Stimulated activated CD8-positive, alpha-beta memory T cell treated with anti-CD3 and anti-CD28 coated beads, Interleukin-7, amount 100 ng/mL, for 24 hours (primary cell): ENCODE results near the gene NCDN.
A peak's percentile ranks its signal among the peaks of the same experiment; 100 is the strongest.

ENCODE experiments used
- DNase-seq: peaks from one replicate; pipeline ENCODE4 v3.0.0-alpha.2; 2020; ENCODE audit warnings: low read depth

NCDN gene, protein sequence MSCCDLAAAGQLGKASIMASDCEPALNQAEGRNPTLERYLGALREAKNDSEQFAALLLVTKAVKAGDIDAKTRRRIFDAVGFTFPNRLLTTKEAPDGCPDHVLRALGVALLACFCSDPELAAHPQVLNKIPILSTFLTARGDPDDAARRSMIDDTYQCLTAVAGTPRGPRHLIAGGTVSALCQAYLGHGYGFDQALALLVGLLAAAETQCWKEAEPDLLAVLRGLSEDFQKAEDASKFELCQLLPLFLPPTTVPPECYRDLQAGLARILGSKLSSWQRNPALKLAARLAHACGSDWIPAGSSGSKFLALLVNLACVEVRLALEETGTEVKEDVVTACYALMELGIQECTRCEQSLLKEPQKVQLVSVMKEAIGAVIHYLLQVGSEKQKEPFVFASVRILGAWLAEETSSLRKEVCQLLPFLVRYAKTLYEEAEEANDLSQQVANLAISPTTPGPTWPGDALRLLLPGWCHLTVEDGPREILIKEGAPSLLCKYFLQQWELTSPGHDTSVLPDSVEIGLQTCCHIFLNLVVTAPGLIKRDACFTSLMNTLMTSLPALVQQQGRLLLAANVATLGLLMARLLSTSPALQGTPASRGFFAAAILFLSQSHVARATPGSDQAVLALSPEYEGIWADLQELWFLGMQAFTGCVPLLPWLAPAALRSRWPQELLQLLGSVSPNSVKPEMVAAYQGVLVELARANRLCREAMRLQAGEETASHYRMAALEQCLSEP

DNA sequence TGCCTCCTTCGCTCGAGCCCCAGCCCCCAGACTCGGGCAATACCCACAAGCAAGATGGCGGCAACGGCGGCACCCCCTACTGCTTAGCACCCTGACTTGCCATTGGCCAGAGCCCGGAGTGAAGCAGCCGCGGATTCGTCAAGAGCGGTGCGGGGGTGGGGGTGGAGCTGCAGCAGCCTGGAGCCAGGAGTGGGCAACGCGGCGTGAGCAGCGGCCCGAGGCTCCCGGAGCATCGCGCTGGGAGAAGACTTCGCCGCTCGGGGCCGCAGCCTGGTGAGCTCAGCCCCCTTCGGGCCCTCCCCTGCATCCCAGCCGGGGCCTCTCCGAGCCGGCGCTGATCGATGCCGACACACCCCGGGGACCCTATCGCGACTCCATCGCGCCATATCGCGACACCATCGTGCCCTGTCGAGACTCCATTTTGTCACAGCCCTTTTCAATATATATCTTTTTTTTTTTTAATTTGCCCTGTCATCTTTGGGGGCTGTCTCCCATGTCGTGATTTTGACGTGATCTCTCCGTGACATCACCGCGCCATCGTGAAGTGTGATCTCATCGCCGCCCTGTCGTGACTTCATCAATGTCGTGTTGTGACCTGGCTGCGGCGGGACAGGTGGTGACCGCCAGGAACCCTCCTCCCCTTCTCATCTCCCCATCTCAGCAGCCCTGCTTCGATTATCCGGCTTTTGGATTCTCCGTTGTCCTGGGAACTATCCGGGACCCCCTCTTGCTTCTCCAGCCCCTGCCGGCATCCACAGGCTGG, at the start of gene NCDN:
Gene NCDN, plus strand, starts transcription at position 189 of the 763 bp plus-strand sequence. Its CDS starts 392 bp downstream, at position 581.
- DNase-seq: peak; percentile 91

DNA sequence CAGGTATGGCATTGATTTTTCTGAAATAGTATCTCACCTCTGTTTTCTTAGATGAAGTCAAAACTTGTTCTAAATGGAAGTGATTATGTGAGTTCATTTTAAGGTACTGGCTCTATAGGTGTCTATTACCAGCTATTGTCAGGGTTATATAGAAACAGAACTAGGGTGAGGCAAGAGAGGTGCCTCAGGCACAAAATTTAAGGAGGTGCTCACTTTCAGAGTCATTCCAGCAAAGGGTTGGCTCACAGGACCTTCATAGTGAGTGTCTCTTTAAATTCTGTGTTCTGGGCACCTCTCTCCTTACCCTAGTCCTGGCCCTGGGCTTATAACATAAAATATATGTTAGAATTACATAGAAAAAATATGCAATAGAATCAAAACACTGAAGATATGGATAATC, 49.7 kb upstream of the NCDN start:
- DNase-seq: no peak

DNA sequence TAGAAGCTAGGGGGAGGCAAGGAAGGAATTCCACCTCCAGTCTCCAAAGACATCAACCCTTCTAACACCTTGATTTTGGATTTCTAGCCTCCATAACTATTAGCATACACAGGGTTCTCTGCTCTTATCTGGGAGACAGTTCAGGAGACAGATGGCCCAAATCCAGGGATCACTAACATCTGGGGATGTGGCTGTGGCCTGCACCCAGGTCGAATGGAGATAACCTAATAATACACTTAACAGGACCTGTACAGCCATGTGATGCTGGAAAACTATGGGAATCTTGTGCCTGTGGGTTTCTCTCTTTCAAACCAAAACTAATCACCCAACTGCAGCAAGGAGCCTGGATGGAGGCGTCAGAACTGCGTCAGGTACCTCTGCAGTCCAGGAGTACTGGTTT, 48.0 kb upstream of the NCDN start:
- DNase-seq: no peak

DNA sequence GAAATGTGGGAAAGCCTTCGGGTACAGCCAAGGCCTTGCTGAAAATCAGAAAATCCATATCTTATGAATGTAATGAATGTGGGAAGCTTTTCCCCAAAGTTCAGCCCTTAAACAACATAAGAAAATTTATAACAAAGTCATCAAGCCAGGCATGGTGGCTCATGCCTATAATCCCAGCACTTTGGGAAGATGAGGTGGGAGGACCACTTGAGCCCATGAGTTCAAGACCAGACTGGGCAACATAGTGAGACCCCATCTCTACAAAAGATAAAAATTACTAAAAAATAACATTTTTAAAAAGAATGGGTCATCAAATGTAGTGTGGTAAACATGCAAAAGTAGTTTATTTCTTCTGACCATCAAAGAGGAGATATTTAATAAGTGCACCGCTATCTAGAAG, 46.3 kb upstream of the NCDN start:
- no peak for DNase-seq

DNA sequence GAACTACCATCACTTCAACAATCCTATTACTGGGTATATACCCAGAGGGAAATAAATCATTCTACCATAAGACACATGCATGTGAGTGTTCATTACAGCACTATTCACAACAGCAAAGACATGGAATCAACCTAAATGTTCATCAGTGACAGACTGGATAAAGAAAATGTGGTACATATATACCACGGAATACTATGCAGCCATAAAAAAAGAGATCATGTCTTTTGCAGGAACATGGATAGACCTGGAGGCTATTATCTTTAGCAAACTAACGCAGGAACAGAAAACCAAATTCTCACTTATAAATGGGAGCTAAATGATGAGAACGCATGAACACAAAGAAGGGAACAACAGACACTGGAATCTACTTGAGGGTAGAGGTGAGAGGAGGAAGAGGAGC, 39.4 kb upstream of the NCDN start:
- no peak for DNase-seq

DNA sequence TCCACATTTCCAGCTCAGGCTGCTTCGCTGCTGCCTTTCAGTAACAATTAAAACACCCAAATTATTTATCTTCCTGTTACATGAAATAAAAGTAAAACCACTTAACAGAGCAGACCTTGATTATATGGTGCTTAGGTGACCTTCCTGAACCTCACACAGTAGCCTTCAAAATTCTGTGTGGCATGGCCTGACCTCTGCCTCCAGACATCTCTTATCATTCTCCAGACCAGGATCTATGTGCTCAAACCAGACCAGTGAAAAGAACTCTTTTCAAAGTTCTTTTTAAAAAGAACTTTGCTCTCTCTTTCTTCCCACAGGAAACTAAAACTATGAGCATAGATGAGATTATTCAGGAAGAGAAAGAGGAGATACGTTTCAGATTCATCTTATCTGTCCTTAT, 38.2 kb upstream of the NCDN start:
- no peak for DNase-seq

DNA sequence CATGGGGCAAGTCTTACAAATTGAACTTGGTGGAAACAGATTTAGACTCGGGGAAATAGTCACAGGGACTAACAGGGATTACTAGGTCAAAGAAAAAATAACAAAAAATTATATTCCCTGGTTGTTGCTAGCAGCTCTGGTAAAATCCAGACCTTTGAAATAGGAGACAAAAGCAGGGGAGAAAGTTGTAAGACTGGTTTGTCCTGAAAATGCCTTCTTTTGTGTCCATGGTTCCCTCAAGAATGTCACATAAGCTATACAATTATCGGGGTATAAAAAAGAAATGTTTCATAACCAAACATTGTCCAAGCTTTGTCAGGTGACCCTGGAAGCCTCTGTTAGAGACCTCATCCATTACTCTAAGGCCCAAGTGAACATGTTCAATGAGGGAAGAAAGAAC, 33.5 kb upstream of the NCDN start:
- DNase-seq: no peak

DNA sequence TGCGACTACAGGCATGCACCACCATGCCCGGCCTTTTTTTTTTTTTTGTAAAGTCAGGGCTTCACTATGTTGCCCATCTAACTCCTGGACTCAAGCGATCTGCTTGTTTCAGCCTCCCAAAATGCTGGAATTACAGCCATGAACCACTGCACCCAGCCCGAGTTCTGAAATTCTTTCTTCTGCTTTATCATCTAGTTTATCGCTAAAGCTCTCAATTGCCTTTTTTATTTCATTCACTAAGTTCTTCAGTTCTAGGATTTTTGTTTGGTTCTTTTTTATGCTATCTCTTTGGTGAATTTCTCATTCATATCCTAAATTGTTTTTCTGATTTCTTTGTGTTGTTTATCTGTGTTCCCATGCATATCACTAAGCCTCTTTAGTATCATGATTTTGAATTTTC, 27.4 kb upstream of the NCDN start:
- DNase-seq: no peak

DNA sequence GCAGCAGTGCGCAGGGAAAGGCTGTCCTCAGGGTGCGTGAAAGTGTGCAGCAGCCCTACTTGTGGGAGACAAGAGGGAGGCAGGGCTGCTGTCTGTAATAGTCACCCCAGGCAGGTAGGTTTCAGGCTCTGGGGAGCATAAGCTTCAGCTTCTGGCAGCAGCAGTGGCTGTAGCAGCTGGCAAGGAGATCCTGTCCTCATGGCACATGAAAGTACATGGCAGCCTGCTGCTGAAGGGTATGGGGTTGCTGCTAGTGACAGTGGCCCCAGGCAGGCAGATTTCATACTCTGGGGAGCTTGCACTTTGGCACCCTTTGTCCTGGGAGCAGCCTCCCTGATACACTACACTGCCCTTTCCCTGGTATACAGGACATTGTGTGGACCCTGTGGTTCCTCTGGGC, 26.7 kb upstream of the NCDN start:
- DNase-seq: no peak

DNA sequence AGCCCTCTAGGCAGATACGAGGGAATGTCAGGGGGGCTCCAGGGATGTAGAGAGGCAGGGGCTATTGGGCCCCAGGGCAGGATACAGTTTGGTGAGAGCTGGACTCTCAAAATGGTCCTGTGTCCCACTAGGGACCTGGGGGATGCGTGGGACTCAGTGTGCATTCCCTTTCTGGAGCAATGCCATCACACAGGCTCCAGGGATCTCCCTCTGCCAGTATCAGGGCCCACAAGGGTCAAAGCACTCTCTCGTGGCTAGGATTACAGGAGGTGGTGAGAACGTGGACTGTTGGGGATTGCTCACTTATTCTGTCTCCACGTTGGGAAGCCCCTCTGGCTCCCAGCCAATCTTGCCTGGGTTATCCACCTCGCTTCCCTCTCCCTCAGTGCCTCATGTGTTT, 26.2 kb upstream of the NCDN start:
- no peak for DNase-seq

DNA sequence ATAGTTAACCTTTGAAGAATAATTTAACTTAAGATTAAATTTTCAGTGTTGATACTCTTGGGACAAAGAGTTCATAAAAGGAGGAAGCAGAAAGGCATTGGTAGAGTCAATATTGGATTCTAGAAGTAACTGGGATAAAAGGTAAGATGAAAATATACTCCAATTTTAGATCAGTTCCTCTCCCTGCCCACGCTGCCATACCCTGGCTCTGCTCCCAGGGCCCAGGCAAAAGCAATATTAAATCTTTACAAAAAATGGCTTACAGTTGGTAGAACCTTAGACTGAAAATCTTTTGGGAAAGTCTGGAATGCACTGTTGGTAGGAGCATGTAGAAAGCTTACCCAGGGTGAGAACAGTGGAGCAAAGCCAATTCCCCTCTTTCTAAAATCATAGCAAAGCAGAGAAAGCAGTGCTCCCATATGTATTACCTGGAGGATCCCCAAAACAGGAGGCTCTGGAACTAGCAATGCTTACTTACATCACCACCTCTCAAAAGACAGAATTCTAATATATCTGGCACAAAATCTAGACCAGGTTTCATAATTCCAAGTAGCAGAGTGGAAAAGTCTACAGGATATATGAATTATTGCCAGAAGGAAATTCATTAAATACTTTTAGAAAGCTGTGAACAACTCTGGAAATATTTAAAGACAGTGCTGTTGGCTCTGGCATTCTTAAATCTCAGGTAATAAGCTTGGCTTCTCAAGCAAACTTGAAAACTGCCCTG, 24.9 kb upstream of the NCDN start:
- no peak for DNase-seq

DNA sequence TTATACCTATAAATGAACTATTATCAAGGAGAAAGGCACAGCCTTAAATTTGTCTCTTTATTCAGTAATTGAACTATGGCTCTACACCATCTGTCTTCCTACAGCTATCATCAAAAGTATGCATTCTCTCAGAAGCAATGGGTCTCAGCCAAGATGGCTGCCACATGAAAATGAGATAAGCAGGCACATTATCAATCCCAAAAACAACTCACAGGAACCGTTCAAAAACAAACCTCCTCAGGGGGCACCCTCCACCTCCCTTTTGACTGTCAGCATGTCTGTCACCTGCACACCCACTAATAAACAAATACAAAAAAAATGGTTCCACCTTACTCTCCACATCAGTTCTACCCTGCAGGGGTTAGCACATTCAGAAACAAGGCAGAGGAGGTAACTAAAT, 24.0 kb upstream of the NCDN start:
- DNase-seq: no peak

DNA sequence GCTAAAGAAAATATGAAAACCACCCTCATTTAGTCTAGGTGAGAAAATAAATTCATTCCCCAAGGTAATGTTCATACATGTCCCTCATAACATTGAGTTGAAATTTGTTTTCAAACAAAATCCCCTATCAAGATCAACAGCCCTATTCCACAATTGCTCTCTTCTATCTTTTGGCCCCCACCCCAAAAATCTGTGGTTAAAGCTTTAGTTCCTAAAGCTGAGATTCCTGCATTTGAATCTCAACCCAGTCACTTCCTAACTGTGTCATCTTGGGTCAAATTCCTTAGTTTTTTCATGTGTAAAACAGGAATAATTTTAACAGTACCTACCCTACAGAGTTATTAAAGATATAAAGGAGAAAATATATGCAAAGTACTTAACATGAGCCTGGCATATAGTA, 22.4 kb upstream of the NCDN start:
- DNase-seq: no peak

DNA sequence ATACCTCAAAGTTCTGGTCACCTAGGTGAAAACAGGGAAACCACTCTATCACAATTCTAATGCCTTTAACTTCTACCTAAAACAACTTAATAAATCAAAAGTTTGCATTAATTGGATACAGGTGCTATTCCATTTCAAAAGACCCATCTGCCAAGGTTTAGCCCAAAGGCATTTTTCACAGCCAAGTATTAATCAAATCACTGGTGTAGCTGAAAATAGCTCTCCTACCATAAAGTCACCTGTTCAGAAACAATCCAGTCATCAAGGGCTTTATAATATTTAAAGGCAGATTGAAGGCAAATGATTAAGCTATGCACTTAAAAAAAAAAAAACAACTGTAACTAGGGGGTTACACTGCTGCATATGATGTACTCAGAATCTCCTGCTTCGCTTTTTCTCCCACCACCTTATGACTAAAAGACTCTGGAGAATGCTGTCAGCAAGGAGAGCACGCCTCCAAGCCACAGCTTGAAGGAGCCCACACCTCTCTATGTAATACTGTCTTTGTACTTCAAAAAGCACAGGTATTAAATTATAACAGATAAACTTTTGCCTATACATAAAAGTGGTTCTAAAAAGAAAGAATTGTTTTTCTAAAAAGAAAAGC, 20.9 kb upstream of the NCDN start:
- no peak for DNase-seq

DNA sequence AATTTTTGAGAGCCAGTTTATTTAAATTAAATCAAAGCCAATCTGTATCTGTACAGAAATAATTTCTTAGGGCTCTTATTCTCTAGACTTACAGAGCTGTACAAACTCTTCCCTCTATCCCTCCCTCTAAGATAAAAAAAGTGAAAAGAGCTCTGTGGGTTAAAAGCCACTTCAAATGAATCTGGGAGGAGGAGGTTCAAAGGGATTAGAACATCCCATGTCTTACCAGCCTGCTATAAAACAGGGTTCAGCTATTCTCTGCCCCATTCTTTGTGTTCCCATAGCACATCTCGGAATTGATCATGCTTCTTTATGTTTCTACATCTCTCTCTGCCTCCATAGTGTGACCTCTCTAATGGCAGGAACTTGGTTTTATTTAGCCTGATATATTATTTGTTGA, 19.8 kb upstream of the NCDN start:
- DNase-seq: no peak

DNA sequence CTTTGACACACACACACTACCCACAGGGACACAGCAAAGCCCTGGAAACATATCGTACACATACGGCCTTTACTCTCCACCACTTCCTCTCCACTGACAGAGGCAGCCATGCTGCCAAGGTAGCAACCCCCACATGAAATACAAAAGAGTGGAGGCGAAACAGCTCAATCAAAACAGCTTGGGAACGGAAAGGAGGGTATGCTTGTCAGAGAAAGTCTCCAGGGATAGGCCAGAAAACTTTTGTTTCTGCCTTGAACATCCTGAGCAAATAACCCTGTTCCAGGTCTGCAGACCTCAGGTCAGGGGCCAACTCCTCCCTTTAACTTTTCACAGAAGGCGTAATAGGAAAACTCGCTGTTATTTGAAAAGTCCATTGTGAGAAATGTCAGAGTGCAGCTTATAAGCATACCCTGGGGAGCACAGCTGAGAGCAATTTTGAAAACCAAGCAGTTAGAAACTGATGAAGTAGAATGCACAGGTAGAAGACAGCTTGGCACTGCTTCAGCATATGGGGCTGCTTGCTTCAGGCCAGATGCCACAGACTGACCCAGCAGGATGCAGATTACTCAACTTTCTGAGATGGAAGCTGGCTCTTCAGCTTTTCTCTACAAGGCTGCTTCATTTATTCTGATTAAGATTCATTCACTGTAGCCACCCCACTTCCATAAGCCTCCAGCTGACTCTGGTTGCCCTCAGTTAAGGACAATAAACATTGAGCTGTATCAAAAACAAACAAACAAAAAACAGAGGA, 18.4 kb upstream of the NCDN start:
- DNase-seq: no peak

DNA sequence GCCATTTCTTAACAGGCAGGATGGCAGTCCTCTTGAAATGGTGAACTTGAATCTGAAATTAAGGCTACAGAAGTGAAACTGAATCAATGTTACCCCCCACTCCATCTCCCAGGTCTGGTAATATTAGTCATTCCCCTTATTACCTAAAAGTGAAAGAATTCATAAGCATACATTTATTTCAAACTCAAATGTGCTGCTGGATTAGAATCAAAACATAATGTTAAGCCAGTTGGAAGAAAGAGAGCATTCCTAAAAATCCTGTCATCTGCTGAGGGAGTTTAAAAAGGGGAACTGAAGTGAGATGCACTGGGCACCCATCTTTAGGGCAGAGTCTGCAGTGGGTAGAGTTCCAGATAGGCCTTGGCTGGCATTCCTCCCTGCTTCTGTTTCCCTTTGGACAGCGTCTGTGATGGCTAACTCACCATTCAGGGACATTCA, 17.8 kb upstream of the NCDN start:
- DNase-seq: no peak

DNA sequence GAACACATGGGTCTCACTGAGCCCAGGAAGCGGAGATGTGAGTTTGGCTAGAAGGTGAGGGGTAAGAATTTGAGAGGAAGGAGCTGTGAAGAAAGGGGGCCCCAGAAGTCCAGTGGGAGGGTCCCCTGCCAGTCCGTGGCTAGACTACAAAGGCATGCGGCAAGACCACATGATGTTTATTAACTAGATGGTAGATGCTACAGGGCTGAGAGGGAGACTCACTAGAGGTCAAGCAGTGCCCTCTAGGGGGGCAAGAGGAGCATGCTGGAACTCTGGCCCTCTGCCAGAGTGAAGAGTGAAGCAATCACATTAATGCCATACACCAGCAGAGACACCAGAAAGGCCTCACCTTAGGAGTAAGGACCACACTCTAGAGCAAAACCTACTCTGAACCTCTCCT, 12.6 kb upstream of the NCDN start:
- no peak for DNase-seq

DNA sequence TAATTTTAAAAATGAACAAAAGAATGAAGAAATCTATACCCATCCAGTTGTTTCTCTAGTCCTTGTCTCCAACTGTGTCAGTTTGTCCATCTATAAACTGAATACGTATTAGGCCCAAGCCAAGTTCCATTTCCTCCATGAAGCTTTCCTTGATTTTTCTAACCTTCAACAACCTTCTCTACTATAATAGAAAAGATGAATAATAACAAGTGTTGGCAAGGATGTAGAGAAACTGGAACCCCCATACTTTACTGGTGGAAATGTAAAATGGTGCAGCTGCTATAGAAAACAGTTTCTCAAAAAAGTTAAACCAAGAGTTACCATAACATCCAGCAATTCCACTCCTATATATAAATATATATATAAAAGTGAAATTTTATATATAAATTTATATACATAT, 11.0 kb upstream of the NCDN start:
- DNase-seq: no peak

DNA sequence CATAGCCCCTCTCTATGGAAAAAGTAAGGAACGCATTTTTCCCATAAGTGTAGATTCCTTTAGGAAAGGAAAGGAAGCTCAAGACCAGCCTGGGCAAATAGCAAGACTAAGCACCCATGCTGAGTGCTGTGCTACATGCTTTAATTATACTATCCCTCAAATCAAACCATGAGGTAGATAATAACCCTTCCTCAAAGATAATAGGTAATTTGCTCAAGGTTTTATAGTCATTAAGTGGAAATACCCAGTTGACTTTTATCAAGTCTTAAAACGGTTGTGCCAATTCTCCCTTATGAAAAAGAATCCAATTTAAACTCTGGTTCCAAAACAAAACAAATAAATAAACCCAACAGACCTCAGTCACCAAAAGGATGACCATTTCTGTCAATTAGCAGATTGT, 3.7 kb upstream of the NCDN start:
- no peak for DNase-seq
